IMR-90 (cell line): ENCODE results near the gene NFATC1. TPM values are rescaled to one million over a fixed set of nuclear protein-coding genes. Genes with fewer than 3 reads are reported as not detected.

ENCODE experiments used
- ATAC-seq: fragments of 200-7000 bp; cut with Tn5 transposase; 2 replicates; pipeline ENCODE4 v1.9.1; 2020; ENCODE audit warnings: low read depth, mild to moderate bottlenecking, moderate library complexity
- BruUV-seq: library from RNA; stranded (reverse); fragments of 400-500 nt; replicated peaks from 2 replicates; lab custom pipeline; 2021; lab: Mats Ljungman, UMichigan
- CTCF ChIA-PET: fragments of 300-600 bp; formaldehyde crosslinking; extraction: SDS; loops from one replicate; lab custom pipeline; 2021; ENCODE audit warnings: antibody characterized with exemption; lab: Yijun Ruan, JAX
- POLR2A ChIA-PET: fragments of 300-600 bp; sonication (Branson Sonifier 250); formaldehyde crosslinking; loops from one replicate; lab custom pipeline; 2022; ENCODE audit warnings: antibody characterized with exemption; ENCODE audit not compliant: unreplicated experiment; lab: Charles Lee
- DNase-seq: peaks from one replicate; pipeline ENCODE4 v3.0.0; 2013
- H2AFZ ChIP-seq: replicated peaks from 2 replicates; pipeline ENCODE3; 2013; ENCODE audit warnings: low read length, mild to moderate bottlenecking; ENCODE audit not compliant: poor library complexity
- H2AK5ac ChIP-seq: 2 replicates; pipeline ENCODE4 v1.6.1; 2013; ENCODE audit warnings: low read depth, low read length, inconsistent platforms
- H2AK9ac ChIP-seq: replicated peaks from 2 replicates; pipeline ENCODE3; 2013; ENCODE audit warnings: mild to moderate bottlenecking, low read depth, low read length, moderate library complexity; ENCODE audit not compliant: poor library complexity
- H2BK120ac ChIP-seq: 2 replicates; pipeline ENCODE4 v1.6.1; 2013; ENCODE audit warnings: low read depth, low read length, inconsistent platforms
- H2BK15ac ChIP-seq: 3 replicates; pipeline ENCODE4 v1.6.1; 2013; ENCODE audit warnings: low read depth, low read length, inconsistent platforms
- H2BK20ac ChIP-seq: 2 replicates; pipeline ENCODE4 v1.6.1; 2013; ENCODE audit warnings: low read depth, mild to moderate bottlenecking, inconsistent platforms, low read length, moderate library complexity
- H2BK5ac ChIP-seq: 2 replicates; pipeline ENCODE4 v1.6.1; 2013; ENCODE audit warnings: mild to moderate bottlenecking, low read depth, low read length, inconsistent platforms; ENCODE audit not compliant: poor library complexity, severe bottlenecking
- H3K14ac ChIP-seq: replicated peaks from 2 replicates; pipeline ENCODE4 v1.6.1; 2013; ENCODE audit warnings: low read depth, low read length, inconsistent platforms
- H3K18ac ChIP-seq: 2 replicates; pipeline ENCODE4 v1.6.1; 2013; ENCODE audit warnings: low read depth, low read length, control low read depth
- H3K23ac ChIP-seq: 2 replicates; pipeline ENCODE4 v1.6.1; 2013; ENCODE audit warnings: low read depth, low read length, inconsistent platforms
- H3K27ac ChIP-seq: 2 replicates; pipeline ENCODE4 v1.5.1; 2013; ENCODE audit warnings: mild to moderate bottlenecking, control low read depth, low read length; ENCODE audit not compliant: insufficient read depth
- H3K27me3 ChIP-seq: 2 replicates; pipeline ENCODE4 v1.6.1; 2013; ENCODE audit warnings: low read length; ENCODE audit not compliant: control insufficient read depth, insufficient read depth
- H3K36me3 ChIP-seq: 2 replicates; pipeline ENCODE4 v1.6.1; 2013; ENCODE audit warnings: low read length, mixed read lengths; ENCODE audit not compliant: control insufficient read depth, insufficient read depth
- H3K4ac ChIP-seq: 2 replicates; pipeline ENCODE4 v1.6.1; 2013; ENCODE audit warnings: low read depth, low read length, inconsistent platforms
- H3K4me1 ChIP-seq: 2 replicates; pipeline ENCODE4 v1.6.1; 2013; ENCODE audit warnings: low read length, mixed read lengths; ENCODE audit not compliant: control insufficient read depth, insufficient read depth
- H3K4me2 ChIP-seq: 2 replicates; pipeline ENCODE4 v1.6.1; 2013; ENCODE audit warnings: low read depth, mild to moderate bottlenecking, control low read depth, low read length, moderate library complexity
- H3K4me3 ChIP-seq: 2 replicates; pipeline ENCODE4 v1.5.1; 2013; ENCODE audit warnings: low read depth, mild to moderate bottlenecking, control low read depth, low read length, moderate library complexity; ENCODE audit not compliant: insufficient read depth
- H3K56ac ChIP-seq: 2 replicates; pipeline ENCODE4 v1.6.1; 2013; ENCODE audit warnings: low read length, inconsistent platforms; ENCODE audit not compliant: insufficient read depth; ENCODE audit errors: extremely low read depth
- H3K79me1 ChIP-seq, 2 experiments: 2 replicates each; pipeline ENCODE4 v1.6.1; 2013; ENCODE audit warnings: low read length in 2 of 2, inconsistent platforms in 1 of 2, low read depth in 1 of 2
- H3K9ac ChIP-seq: 2 replicates; pipeline ENCODE4 v1.6.1; 2013; ENCODE audit warnings: low read depth, low read length, control low read depth
- H3K9me1 ChIP-seq: 2 replicates; pipeline ENCODE4 v1.6.1; 2013; ENCODE audit warnings: low read length, inconsistent platforms; ENCODE audit not compliant: insufficient read depth
- H3K9me3 ChIP-seq: 2 replicates; pipeline ENCODE4 v1.6.1; 2013; ENCODE audit warnings: low read length; ENCODE audit not compliant: control insufficient read depth, insufficient read depth
- H4K20me1 ChIP-seq: 2 replicates; pipeline ENCODE4 v1.6.1; 2013; ENCODE audit warnings: low read length, inconsistent platforms; ENCODE audit not compliant: insufficient read depth
- H4K5ac ChIP-seq: 2 replicates; pipeline ENCODE4 v1.6.1; 2013; ENCODE audit warnings: mild to moderate bottlenecking, low read depth, low read length, control low read depth
- H4K8ac ChIP-seq, 2 experiments: 2 replicates each; pipeline ENCODE4 v1.6.1; 2013; ENCODE audit warnings: low read depth in 2 of 2, low read length in 2 of 2, control low read depth in 1 of 2, inconsistent platforms in 1 of 2
- H4K91ac ChIP-seq: 2 replicates; pipeline ENCODE4 v1.6.1; 2013; ENCODE audit warnings: low read depth, low read length, inconsistent platforms; ENCODE audit not compliant: insufficient read depth
- BHLHE40 ChIP-seq: fragments of 150-350 bp; IDR thresholded peaks from 2 replicates; pipeline ENCODE4 v1.6.1; 2016; ENCODE audit warnings: mild to moderate bottlenecking, low read depth, low read length
- CEBPB ChIP-seq: IDR thresholded peaks from 2 replicates; pipeline ENCODE4 v1.6.1; 2012; ENCODE audit warnings: low read depth, low read length, improper control_type of control experiment
- CHD1 ChIP-seq: IDR thresholded peaks from 2 replicates; pipeline ENCODE4 v1.6.1; 2012; ENCODE audit warnings: low read depth, low read length, improper control_type of control experiment
- CTCF ChIP-seq: conservative IDR thresholded peaks from 2 replicates; pipeline ENCODE4 v1.5.1; 2012; ENCODE audit warnings: mild to moderate bottlenecking, low read depth, low read length, improper control_type of control experiment
- FOS ChIP-seq: fragments of 150-350 bp; IDR thresholded peaks from 2 replicates; pipeline ENCODE4 v1.6.1; 2016; ENCODE audit warnings: low read depth, low read length
- MAFK ChIP-seq: IDR thresholded peaks from 2 replicates; pipeline ENCODE4 v1.6.1; 2012; ENCODE audit warnings: low read depth, low read length, improper control_type of control experiment
- MAZ ChIP-seq: IDR thresholded peaks from 2 replicates; pipeline ENCODE4 v1.6.1; 2012; ENCODE audit warnings: low read depth, mild to moderate bottlenecking, low read length, improper control_type of control experiment, moderate library complexity, borderline replicate concordance
- MXI1 ChIP-seq: IDR thresholded peaks from 2 replicates; pipeline ENCODE4 v1.6.1; 2012; ENCODE audit warnings: low read depth, mild to moderate bottlenecking, low read length, moderate library complexity, borderline replicate concordance
- NFE2L2 ChIP-seq: fragments of 150-350 bp; IDR thresholded peaks from 2 replicates; pipeline ENCODE4 v1.6.1; 2016; ENCODE audit warnings: low read depth, mild to moderate bottlenecking, low read length
- POLR2A ChIP-seq: IDR thresholded peaks from 2 replicates; pipeline ENCODE4 v1.6.1; 2012; ENCODE audit warnings: mild to moderate bottlenecking, low read depth, low read length
- RAD21 ChIP-seq: IDR thresholded peaks from 2 replicates; pipeline ENCODE4 v1.6.1; 2012; ENCODE audit warnings: low read length, improper control_type of control experiment
- RCOR1 ChIP-seq: IDR thresholded peaks from 2 replicates; pipeline ENCODE4 v1.6.1; 2012; ENCODE audit warnings: mild to moderate bottlenecking, low read length, improper control_type of control experiment; ENCODE audit not compliant: insufficient replicate concordance
- RFX5 ChIP-seq: IDR thresholded peaks from 2 replicates; pipeline ENCODE4 v1.8.0; 2012; ENCODE audit warnings: low read depth, mild to moderate bottlenecking, low read length, moderate library complexity
- SMC3 ChIP-seq: fragments of 150-350 bp; IDR thresholded peaks from 2 replicates; pipeline ENCODE4 v1.6.1; 2016; ENCODE audit warnings: low read depth, mild to moderate bottlenecking, antibody characterized with exemption, low read length, moderate library complexity
- WGBS, 2 experiments: methylation state at CpG; one replicate each; pipeline versions ENCODE4 v1.1.5 to v1.1.7; 2013; ENCODE audit warnings: missing lambda C conversion rate in 2 of 2; ENCODE audit not compliant: insufficient read length in 1 of 2; ENCODE audit errors: extremely low coverage in 2 of 2; 5-methylcytosine and 5-hydroxymethylcytosine counted together
- dilution Hi-C: fragments of 300-500 bp; cut with HindIII; formaldehyde crosslinking; loops from one replicate; pipeline ENCODE4 v1.14.3; 2018; ENCODE audit warnings: low sequenced_read_pairs; ENCODE audit not compliant: unreplicated experiment
- in situ Hi-C: fragments of 300-500 bp; cut with MboI; formaldehyde crosslinking; loops from 3 replicates; pipeline ENCODE4 v1.14.3; 2019; ENCODE audit warnings: low sequenced_read_pairs, inconsistent platforms, mixed read lengths
- intact Hi-C: fragments of 100-400 bp; cut with micrococcal nuclease; formaldehyde crosslinking; loops from 2 replicates; pipeline ENCODE4 v1.10.0; 2022
- polyA plus RNA-seq, 3 experiments: library from polyadenylated mRNA; depleted of rRNA; stranded (reverse); fragments of >200 nt; gene quantifications; 2 replicates each; pipeline ENCODE4 v1.2.3, GENCODE V29; 2012; ENCODE audit warnings: low replicate concordance in 1 of 3
- total RNA-seq: library from RNA; depleted of rRNA; stranded (reverse); fragments of >200 nt; gene quantifications from 2 replicates; pipeline ENCODE4 v1.2.3, GENCODE V29; 2012
- TF ChIP-seq, protein P1 (sequence below): fragments of 150-350 bp; IDR thresholded peaks from 2 replicates; pipeline ENCODE4 v1.6.1; 2016; ENCODE audit warnings: low read depth, mild to moderate bottlenecking, low read length, moderate library complexity, borderline replicate concordance
- TF ChIP-seq, protein P2 (sequence below): fragments of 150-350 bp; IDR thresholded peaks from 2 replicates; pipeline ENCODE4 v1.6.1; 2017; ENCODE audit warnings: mild to moderate bottlenecking, antibody characterized with exemption, low read length, low read depth

NFATC1 gene
- total and polyA plus RNA-seq, 2 of the 4 experiments (the other 2 are of a cell fraction), result 0.36 to 1.8 TPM

DNA sequence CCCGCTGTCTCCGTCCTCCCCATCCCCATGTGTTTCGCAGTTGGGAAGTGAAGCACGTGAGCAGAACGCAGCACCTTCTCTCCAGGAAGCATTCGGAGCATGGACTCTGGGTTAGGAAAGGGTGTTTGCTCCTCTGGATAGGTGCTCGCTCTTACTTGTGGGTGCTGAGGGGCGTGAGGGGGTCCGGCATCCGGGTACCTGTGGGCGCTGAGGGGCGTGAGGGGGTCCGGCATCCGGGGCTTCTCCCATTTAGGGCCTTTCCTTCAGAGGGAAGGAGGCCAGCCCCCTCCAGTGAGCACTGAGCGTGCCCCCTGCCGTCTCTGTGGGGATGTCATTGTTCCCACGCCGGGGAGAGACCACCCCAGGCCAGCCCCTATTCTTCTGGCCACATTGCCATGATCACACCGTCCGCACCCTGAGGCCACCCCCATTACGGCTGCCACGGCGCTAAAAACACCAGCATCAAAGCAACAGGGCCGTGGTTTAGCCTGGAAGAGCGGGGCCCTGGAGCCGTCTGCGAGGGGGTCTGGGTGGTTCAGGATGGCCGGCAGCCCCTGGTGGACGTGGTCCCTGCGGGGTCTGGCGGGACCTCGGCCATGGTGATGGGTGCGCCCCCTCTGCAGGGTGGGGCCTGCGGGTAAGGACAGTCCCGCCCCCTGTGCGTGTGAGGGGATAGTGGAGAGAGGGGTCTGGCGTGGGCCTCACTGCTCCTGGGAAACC lies 41.0 kb downstream of the NFATC1 start:
- Histone ChIP-seq H3K14ac (no peak overlapping the region), H2BK15ac (no peak overlapping the region), H3K18ac (no peak overlapping the region), H3K9me1 (no peaks in the 10 kb centered on the region), H3K56ac (no peak overlapping the region), H4K20me1 (no peaks in the 10 kb centered on the region; the same call in 1 of the 2 replicates), H2BK120ac (no peak overlapping the region), H4K91ac (no peak overlapping the region), H3K27ac (no peak overlapping the region), H2BK20ac (no peak overlapping the region), H3K4me1 (no peaks in the 10 kb centered on the region), H4K5ac (no peak overlapping the region), H3K9ac (no peak overlapping the region), H2AK9ac (no peak overlapping the region), H3K4me2 (no peak overlapping the region), H3K36me3 (no peaks in the 10 kb centered on the region; the same call in 1 of the 2 replicates), H3K23ac (no peak overlapping the region), H3K4me3 (no peak overlapping the region), H3K4ac (no peak overlapping the region), H4K8ac (no peak overlapping the region), H3K9me3 (no peaks in the 10 kb centered on the region), H2AFZ (no peak overlapping the region), H2AK5ac (no peak overlapping the region), H3K27me3 (no peaks in the 10 kb centered on the region), H2BK5ac (no peak overlapping the region), H3K79me1 (no peaks in the 10 kb centered on the region)
- ATAC-seq (no peak), DNase-seq (no peak)
- ChIA-PET CTCF (no interaction called here), POLR2A (no interaction called here)
- 96% methylated on average over 12 of the region's 37 CpGs; no CpG with 5 or more reads in 1 of the 2 experiments for WGBS, 2 experiments
- in situ Hi-C loops, result no loop called here
- dilution Hi-C loops, result no loop called here
- TF ChIP-seq MAZ, result no peak
- no peak for TF ChIP-seq CEBPB
- no peak for TF ChIP-seq BHLHE40
- TF ChIP-seq, protein P1, sequence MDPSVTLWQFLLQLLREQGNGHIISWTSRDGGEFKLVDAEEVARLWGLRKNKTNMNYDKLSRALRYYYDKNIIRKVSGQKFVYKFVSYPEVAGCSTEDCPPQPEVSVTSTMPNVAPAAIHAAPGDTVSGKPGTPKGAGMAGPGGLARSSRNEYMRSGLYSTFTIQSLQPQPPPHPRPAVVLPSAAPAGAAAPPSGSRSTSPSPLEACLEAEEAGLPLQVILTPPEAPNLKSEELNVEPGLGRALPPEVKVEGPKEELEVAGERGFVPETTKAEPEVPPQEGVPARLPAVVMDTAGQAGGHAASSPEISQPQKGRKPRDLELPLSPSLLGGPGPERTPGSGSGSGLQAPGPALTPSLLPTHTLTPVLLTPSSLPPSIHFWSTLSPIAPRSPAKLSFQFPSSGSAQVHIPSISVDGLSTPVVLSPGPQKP, result no peak
- no peak for TF ChIP-seq CHD1
- TF ChIP-seq CTCF, result no peak
- TF ChIP-seq NFE2L2, result no peak
- TF ChIP-seq MXI1, result no peak
- TF ChIP-seq FOS, result no peak
- no peak for TF ChIP-seq SMC3
- TF ChIP-seq RAD21, result no peak
- TF ChIP-seq MAFK, result no peak
- TF ChIP-seq RFX5, result no peak
- no peak for TF ChIP-seq POLR2A
- no peak for TF ChIP-seq RCOR1
- TF ChIP-seq, protein P2, sequence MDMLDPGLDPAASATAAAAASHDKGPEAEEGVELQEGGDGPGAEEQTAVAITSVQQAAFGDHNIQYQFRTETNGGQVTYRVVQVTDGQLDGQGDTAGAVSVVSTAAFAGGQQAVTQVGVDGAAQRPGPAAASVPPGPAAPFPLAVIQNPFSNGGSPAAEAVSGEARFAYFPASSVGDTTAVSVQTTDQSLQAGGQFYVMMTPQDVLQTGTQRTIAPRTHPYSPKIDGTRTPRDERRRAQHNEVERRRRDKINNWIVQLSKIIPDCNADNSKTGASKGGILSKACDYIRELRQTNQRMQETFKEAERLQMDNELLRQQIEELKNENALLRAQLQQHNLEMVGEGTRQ, result no peak
- intact Hi-C loops, result no loop called here
- BruUV-seq, result no TSS peak
